ENCODE data around the gene RAX.

Gene RAX

DNA sequence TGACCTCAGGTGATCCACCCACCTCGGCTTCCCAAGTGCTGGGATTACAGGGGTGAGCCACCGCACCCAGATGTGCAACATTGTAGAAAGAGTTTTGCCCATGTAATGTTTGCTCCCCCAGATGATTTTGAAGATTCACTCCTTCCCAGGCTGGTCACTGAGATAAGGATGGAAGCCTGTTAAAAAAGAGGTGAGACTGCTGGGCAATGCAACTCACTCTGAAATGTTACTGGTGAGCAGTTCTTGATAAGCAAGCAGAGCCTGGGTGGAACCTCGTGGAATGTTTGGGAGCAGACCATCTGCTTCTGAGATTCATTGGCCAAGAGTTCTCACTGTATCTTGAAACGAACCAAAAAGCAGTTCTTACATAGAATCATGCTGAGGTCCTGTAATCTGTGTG, 33.6 kb downstream of the RAX start:
- no peak for DNase-seq

DNA sequence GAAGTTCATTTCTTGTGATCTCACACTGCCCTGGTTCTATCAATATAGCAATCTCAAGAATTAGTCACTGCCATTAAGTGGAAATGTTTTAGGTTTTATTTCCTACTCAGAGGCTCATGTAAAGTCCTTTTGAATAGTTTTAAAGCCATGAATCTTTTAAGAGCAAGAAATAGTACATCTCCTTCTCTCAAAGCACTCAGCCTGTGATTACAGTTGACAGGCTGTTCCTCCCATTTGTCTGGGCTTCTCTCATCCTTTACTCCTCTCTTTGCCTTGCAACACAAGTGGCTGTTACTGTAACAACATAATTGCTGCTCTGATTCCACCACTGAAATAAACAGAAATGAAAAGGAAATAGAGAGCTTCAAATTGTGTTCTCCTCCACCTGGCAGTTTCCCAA, 34.9 kb downstream of the RAX start:
- DNase-seq: no peak

DNA sequence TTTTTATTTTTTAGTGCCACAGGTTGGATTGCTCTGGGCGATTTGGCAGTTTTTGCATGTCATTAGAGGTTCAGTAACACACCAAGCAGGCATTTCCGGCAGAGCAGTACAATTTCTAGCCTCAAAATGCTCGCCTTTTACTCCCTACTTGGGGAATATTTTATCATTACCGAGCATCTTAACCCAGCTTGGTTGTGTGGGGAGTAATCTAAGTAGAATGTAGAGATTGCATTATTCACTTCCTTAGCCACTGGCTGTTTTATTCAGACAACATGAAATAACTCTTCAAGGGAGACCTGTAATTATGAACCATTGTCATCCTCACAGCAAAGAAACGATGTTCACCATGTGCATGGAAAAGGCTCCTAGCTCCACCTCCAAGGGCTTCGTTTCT, 40.2 kb downstream of the RAX start:
- DNase-seq: no peak

DNA sequence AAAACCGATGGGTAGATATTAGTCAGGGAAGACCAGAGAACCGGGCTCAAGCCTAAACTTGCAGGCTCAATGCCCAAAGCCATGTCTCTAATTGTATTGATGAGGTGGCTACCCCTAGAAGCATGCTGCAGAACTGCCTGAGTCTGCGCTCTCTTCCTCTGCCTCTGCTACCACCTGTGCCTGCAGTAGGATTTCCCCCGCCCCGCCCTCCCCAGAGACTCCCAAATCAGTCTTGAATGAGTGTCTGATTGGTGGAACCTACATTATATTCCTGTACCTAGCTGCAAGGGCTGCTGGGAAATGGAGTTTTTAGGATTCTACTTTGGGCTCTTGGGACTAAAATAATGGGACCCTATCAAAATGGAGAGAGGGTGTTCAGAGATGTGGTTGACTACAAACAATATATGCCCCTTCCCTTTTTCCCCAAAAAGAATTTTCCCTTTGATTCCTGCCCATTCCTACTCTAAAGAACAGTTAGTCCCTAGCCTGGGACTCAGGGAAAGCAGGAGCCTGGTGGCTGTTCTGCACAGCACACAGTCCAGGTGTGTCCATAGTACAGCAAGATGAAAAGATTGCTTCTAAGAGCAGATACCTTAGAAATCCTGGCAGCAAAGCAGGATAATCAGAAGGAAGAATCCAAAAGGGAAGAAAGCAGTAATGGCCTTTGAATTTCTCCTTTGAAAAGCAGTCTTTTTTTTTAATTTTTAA, 40.8 kb downstream of the RAX start:
- no peak for DNase-seq

DNA sequence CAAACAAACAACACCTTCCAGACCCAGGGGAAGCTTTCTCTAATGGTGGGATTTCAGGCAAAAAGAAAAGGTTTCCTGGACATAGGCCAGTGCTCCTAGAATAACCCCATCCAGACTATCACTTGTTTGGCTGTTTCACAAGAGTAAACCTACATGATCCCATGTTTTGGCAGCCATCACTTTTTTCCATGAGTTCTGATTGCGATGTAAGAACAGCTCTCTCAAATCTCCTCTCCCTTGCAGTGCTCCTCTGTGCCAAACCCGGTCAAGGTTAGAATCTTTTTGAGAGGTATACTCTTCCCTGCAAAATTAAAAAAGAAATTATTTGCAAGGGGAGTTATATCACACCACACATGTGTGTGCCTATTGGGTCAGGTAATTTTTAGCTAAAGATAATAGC, 41.4 kb downstream of the RAX start:
- DNase-seq: no peak

DNA sequence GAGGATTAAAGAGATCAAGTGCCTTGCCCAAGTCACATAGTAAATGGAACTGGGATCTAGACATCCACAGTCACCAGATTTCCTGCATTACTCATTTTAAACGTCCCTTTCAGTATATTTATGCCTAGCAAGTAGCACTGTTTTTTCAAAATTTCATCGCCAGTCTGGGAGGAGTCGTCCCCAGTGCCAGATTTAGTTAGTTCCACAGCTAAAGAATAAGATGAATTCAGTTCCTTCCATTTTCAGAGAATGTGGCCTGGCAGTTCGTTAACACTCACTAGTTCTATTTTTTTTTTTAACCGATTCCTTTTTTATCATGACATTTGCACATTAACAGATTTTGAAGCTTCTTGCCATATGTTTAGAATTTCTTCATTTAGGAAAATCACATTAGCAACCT, 42.1 kb downstream of the RAX start:
- DNase-seq: no peak

DNA sequence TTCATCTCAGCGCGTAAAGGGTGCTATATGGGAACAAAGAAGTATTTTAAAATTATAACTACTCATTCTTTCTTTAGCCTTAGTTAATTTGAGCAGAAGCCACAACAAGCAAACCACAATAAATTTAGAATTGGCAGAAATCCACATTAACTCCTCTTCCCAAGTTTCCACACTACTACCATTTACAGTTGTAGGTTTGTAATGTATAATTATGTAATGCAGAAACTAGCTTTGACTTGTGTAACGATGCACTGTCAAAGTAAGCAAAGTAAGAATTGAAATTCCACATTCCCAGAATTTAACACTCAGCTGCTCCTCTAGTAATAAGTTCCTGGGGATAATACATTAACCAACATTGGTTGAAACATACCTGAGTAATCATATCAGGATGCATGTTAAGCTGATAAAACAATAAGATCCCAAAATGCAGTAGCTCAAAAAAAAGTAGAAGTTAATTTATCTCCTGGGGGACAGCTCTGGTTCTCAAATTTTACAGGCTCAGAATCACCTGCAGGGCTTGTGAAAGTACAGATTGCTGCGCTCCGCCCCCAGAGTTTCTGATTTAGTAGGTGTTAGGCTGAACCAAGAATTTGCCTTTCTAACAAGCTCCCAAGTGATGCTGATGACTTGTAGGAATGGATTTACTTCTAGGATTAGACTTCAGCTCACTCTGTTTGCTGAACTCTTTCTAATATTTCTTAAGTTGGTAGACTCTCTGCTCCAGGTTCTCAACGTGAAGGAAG, 43.4 kb downstream of the RAX start:
- DNase-seq: no peak

DNA sequence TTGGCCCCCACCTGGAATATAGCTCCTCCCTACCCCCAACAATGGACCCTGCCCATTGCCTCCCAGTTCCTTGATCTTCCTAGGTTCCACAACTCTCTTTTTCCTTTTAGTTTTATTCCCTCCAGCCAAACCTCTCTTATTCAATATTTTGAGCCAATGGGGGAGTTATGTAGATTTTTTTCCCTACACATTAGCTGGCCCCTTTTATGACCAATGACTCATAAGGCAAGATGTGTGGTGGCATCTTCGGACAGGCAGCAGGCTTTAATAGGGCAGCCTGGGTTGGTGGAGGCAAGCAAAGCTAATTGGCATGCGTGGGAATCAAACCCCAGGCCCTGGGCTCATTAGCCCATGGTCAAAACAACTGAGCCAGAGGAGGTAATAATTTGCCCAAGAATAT, 44.1 kb downstream of the RAX start:
- no peak for DNase-seq

DNA sequence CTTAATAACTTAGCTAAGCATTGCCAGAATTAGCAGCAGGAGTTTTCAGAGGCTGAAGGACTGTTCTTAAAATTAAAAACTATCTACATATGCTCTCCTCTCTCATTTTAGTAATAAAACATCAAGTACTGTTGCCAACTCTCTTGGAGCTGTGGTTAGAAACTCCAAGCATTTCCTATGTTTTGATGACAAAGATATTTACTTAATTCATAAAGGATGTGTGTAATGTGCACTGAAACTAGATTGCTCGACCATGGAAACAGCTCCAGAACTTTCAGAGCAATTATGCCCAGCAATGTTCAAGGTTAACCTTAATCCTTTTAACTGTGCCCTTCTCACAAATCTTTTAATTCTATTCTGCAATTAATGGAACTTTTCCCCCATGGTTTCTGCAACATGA, 44.9 kb downstream of the RAX start:
- DNase-seq: no peak

DNA sequence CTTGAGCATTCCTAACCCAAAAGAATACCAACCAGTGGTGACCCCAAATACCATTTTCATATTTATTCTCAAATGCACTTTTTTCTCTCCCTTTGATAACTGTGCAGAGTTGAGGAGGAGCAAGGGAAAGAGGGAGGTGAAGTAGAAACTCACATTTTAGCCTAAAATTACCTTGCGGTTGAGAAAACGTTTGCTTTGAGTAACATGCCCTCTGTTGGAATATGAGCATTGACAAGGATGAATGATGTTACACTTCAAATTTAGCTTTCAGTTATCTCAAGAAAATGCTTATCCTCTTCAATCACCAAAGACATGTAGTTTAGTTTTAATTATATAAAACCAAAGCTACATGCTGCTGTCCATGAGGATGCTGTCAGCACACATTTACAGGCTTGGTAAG, 50.9 kb downstream of the RAX start:
- DNase-seq: no peak

DNA sequence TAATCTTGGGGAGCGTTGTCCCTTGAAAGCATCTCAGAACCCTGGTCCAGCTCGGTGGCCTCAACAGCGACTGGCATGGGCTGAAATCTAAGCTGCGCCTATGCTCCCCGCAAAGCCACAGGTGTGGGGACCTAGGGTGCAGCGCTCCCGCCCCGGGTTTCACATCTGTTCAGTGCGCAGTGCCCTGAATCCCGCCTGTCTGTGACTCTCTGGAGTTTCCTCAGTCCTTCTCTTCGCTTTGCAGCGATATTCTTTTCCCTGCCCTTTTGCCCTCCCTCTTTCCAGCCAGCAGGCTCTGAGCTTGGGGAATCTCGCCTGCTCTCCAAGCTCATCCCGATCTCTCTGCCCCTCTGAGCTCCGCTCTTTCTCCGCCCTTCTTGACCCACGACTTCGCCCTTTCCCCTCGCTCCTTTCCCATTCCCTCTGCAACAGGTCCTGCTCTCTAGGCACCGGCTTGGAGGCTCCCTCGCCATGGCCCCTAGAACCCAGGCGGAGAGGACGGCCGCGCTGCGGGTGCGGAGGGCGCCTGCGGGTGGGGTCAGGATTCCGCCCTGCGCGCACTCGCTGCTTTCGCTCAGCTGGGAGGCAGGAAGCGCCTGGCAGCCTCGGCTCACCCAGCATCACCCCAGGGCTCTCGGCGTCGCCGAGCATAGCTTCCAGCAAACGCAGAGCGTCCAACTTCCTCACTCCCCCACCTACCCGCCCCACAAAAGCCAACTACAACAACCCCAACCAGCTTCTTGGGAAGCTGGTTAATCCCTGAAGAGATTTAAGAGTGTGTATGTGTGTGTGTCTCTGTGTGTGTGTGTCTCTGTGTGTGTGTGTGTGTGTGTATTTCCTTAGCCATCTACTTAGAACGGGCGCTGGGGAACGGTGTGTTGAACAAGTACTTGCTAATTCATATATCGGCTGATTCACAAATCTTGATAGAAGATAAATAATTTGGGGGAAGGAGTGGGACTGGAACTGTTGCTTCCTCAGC, 52.2 kb downstream of the RAX start:
- no peak for DNase-seq

DNA sequence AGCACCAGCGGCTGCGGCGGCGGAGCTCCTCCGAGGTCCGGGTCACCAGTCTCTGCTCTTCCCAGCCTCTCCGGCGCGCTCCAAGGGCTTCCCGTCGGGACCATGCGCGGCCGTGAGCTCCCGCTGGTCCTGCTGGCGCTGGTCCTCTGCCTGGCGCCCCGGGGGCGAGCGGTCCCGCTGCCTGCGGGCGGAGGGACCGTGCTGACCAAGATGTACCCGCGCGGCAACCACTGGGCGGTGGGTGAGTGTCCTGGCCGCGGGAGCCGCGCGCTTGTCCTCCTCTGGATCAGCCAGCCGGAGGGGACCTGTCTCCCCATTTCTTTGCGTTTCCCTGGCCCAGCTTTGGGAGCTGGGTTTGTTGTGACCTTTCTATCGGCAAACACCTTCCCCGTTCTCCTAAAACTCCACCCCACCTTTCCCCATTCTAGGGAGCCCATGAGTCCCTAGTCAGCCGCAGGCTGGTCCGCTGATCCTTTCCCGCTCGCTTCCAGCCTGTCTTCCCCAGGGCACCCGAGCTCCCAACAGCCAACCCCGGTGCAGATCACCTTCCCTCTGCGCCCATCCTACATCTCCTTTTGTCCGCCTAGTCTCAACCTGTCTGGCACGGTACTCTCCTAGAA, 53.0 kb downstream of the RAX start:
- DNase-seq: no peak

DNA sequence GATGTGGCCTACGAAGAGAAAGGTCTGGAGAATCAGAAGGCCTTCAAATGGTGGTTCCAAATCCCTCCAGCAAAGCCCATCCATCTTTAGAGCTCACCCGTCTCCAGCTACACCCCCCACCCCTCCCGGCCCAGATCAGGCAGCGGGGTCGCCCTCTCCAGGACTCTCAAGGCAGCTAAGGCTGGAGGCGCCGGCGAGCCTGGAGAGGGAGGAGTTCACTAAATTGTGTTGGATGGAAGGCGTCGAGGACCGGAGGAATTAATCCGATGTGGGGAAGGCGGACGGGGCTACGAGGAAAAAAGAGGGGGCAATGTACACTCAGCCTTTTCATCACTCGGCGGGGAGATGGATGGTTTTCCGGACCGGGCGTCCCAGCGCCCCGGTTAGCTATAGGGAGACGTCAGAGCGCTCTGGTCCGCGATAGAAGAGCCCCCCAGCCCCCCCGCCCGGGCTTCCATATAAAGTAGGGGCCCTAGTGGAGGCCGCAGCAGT, 53.5 kb downstream of the RAX start, which contains the start of gene GRP:
GRP (plus strand) TSS at position 487 of the 492 bp plus-strand sequence. CDS start 108 bp downstream, outside the sequence.
- DNase-seq: no peak

DNA sequence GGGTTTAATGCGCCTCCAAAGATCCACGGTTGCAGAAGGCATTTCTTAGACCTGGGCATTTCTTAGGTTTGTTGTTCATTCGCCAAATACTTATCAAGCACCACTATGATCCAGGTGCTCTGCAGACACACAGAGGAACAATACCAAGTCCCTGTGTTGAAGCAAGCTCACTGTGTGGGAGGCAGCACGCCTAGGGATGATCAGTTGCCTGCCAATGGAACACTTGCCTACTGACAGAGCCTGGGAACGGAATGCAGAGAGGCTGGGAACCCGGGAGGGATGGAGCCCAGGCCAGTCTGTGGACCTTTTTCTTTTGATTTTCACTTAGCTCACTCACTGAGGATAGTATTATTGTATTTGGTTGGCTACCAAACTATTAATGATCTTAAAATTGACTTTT, 55.2 kb downstream of the RAX start:
- no peak for DNase-seq

All from KG1 (cell line).